WTC11 (cell line): ENCODE results near the gene TCEA2. TPM values are rescaled to one million over a fixed set of nuclear protein-coding genes. Genes with fewer than 3 reads are reported as not detected.

Experiments used
- ATAC-seq: fragments of 200-7000 bp; cut with Tn5 transposase; 2 replicates; pipeline ENCODE4 v1.10.0; 2021; ENCODE audit warnings: mild to moderate bottlenecking, moderate library complexity
- CTCF ChIA-PET: fragments of 300-600 bp; sonication (Branson Sonifier 250); formaldehyde crosslinking; loops from one replicate; lab custom pipeline; 2021; ENCODE audit warnings: antibody characterized with exemption; lab: Charles Lee
- POLR2A ChIA-PET: fragments of 350-600 bp; sonication (Branson Sonifier 250); formaldehyde crosslinking; loops from one replicate; lab custom pipeline; 2021; ENCODE audit warnings: antibody characterized with exemption; lab: Charles Lee
- DNase-seq: peaks from one replicate; pipeline ENCODE4 v3.0.0; 2021; ENCODE audit warnings: low spot score
- H3K27ac Mint-ChIP-seq: 2 replicates; pipeline ENCODE4 v1.8.0; 2021; ENCODE audit warnings: mixed read lengths
- H3K27me3 Mint-ChIP-seq: 2 replicates; pipeline ENCODE4 v1.8.0; 2021; ENCODE audit warnings: low read depth, mild to moderate bottlenecking, moderate library complexity, mixed read lengths
- H3K36me3 Mint-ChIP-seq: 2 replicates; pipeline ENCODE4 v1.8.0; 2021; ENCODE audit warnings: mixed read lengths
- H3K4me1 Mint-ChIP-seq: 2 replicates; pipeline ENCODE4 v1.8.0; 2022; ENCODE audit warnings: mixed read lengths
- H3K4me3 Mint-ChIP-seq: 2 replicates; pipeline ENCODE4 v1.8.0; 2021; ENCODE audit warnings: mild to moderate bottlenecking, moderate library complexity, mixed read lengths
- H3K9me3 Mint-ChIP-seq: 2 replicates; pipeline ENCODE4 v1.8.0; 2021; ENCODE audit warnings: mixed read lengths
- CREB1 ChIP-seq: sonication (generic); formaldehyde crosslinking; IDR thresholded peaks from 2 replicates; pipeline ENCODE4 v1.8.0; 2023; ENCODE audit warnings: mild to moderate bottlenecking, missing genetic modification reagents
- E2F4 ChIP-seq: sonication (generic); formaldehyde crosslinking; IDR thresholded peaks from 2 replicates; pipeline ENCODE4 v1.8.1; 2022; ENCODE audit warnings: low read depth, mild to moderate bottlenecking, moderate library complexity, missing genetic modification reagents, borderline replicate concordance
- ESRRA ChIP-seq: sonication (generic); formaldehyde crosslinking; IDR thresholded peaks from 2 replicates; pipeline ENCODE4 v1.8.1; 2022; ENCODE audit warnings: mild to moderate bottlenecking, missing genetic modification reagents, borderline replicate concordance
- FOXJ3 ChIP-seq: sonication (generic); formaldehyde crosslinking; IDR thresholded peaks from 2 replicates; pipeline ENCODE4 v1.9.0; 2021; ENCODE audit warnings: missing genetic modification reagents, mild to moderate bottlenecking, borderline replicate concordance
- FOXK1 ChIP-seq: sonication (generic); formaldehyde crosslinking; IDR thresholded peaks from 2 replicates; pipeline ENCODE4 v1.8.0; 2022; ENCODE audit warnings: mild to moderate bottlenecking, moderate library complexity, missing genetic modification reagents
- FOXP4 ChIP-seq: sonication (generic); formaldehyde crosslinking; IDR thresholded peaks from 2 replicates; pipeline ENCODE4 v1.8.0; 2022; ENCODE audit warnings: mild to moderate bottlenecking, missing genetic modification reagents
- IRF1 ChIP-seq: sonication (generic); formaldehyde crosslinking; IDR thresholded peaks from 2 replicates; pipeline ENCODE4 v1.8.0; 2023; ENCODE audit warnings: missing genetic modification reagents
- JAZF1 ChIP-seq: fragments of 250-450 bp; sonication (Bioruptor Pico); IDR thresholded peaks from 2 replicates; pipeline ENCODE4 v1.9.0; 2021; ENCODE audit warnings: moderate library complexity, mild to moderate bottlenecking, inconsistent platforms
- MXD4 ChIP-seq: fragments of 250-450 bp; sonication (Bioruptor Pico); IDR thresholded peaks from 2 replicates; pipeline ENCODE4 v1.8.0; 2021; ENCODE audit warnings: mild to moderate bottlenecking, moderate library complexity, borderline replicate concordance
- NR1H2 ChIP-seq: sonication (generic); formaldehyde crosslinking; IDR thresholded peaks from 2 replicates; pipeline ENCODE4 v1.9.0; 2021; ENCODE audit warnings: mild to moderate bottlenecking, moderate library complexity, missing genetic modification reagents
- SMAD4 ChIP-seq: sonication (generic); formaldehyde crosslinking; IDR thresholded peaks from 2 replicates; pipeline ENCODE4 v1.8.0; 2022; ENCODE audit warnings: mild to moderate bottlenecking, missing genetic modification reagents
- SOX15 ChIP-seq: fragments of 250-450 bp; sonication (Bioruptor Pico); IDR thresholded peaks from 2 replicates; pipeline ENCODE4 v1.9.0; 2021; ENCODE audit warnings: mild to moderate bottlenecking
- SP1 ChIP-seq: sonication (generic); formaldehyde crosslinking; conservative IDR thresholded peaks from 2 replicates; pipeline ENCODE4 v1.8.1; 2022; ENCODE audit warnings: missing genetic modification reagents
- TCF7 ChIP-seq: sonication (generic); formaldehyde crosslinking; IDR thresholded peaks from 2 replicates; pipeline ENCODE4 v1.8.0; 2022; ENCODE audit warnings: mild to moderate bottlenecking, low read depth, missing genetic modification reagents, moderate library complexity
- TEAD1 ChIP-seq: sonication (generic); formaldehyde crosslinking; IDR thresholded peaks from 2 replicates; pipeline ENCODE4 v1.8.0; 2022; ENCODE audit warnings: mild to moderate bottlenecking, missing genetic modification reagents
- TEAD4 ChIP-seq: sonication (generic); formaldehyde crosslinking; IDR thresholded peaks from 2 replicates; pipeline ENCODE4 v1.8.0; 2022; ENCODE audit warnings: mild to moderate bottlenecking, missing genetic modification reagents
- TP53 ChIP-seq: sonication (generic); formaldehyde crosslinking; IDR thresholded peaks from 2 replicates; pipeline ENCODE4 v1.8.1; 2023; ENCODE audit warnings: mild to moderate bottlenecking, missing genetic modification reagents
- USF1 ChIP-seq: sonication (generic); formaldehyde crosslinking; IDR thresholded peaks from 2 replicates; pipeline ENCODE4 v1.8.0; 2022; ENCODE audit warnings: mild to moderate bottlenecking, missing genetic modification reagents
- ZNF263 ChIP-seq: sonication (generic); formaldehyde crosslinking; IDR thresholded peaks from 2 replicates; pipeline ENCODE4 v1.8.1; 2022; ENCODE audit warnings: low read depth, mild to moderate bottlenecking, moderate library complexity, missing genetic modification reagents
- ZNF416 ChIP-seq: fragments of 250-450 bp; sonication (Bioruptor Pico); IDR thresholded peaks from 2 replicates; pipeline ENCODE4 v1.9.0; 2021; ENCODE audit warnings: mild to moderate bottlenecking, inconsistent platforms
- ZNF423 ChIP-seq: fragments of 250-450 bp; sonication (Bioruptor Pico); IDR thresholded peaks from 2 replicates; pipeline ENCODE4 v2.1.2; 2022; ENCODE audit warnings: mild to moderate bottlenecking, moderate library complexity
- total RNA-seq: library from RNA; stranded (reverse); gene quantifications from 3 replicates; pipeline ENCODE4 v1.2.3, GENCODE V29; 2021
- TF ChIP-seq, protein P1 (sequence below): fragments of 250-450 bp; sonication (Bioruptor Pico); IDR thresholded peaks from 2 replicates; pipeline ENCODE4 v1.9.0; 2021; ENCODE audit warnings: mild to moderate bottlenecking
- TF ChIP-seq, protein P2 (sequence below): sonication (generic); formaldehyde crosslinking; IDR thresholded peaks from 2 replicates; pipeline ENCODE4 v1.8.1; 2023; ENCODE audit warnings: mild to moderate bottlenecking, missing genetic modification reagents
- TF ChIP-seq, protein P3 (sequence below): fragments of 250-450 bp; sonication (Bioruptor Pico); IDR thresholded peaks from 2 replicates; pipeline ENCODE4 v1.9.0; 2021; ENCODE audit warnings: mild to moderate bottlenecking
- TF ChIP-seq, protein P4 (sequence below): sonication (generic); formaldehyde crosslinking; IDR thresholded peaks from 2 replicates; pipeline ENCODE4 v1.8.1; 2022; ENCODE audit warnings: mild to moderate bottlenecking, missing genetic modification reagents, moderate library complexity, borderline replicate concordance

TCEA2 gene
- total RNA-seq, 1 experiment from 2014 or later: 55.8 TPM

GRCh38 chr20:64093013-64093503 lies 30.1 kb downstream of the TCEA2 start (continued):
- TF ChIP-seq FOXK1 (CRISPR knock-in tag) (no peak), CREB1 (CRISPR knock-in tag) (no peak), SMAD4 (CRISPR knock-in tag) (no peak)
- TF ChIP-seq, all 79 proteins: peak for 0

- H3K4me3 Mint-ChIP-seq: no peak overlapping the region
- DNase-seq: no peak
- H3K27me3 Mint-ChIP-seq: 0 out of 2 replicates have a peak, but pooled peaks cover 6% of the 10 kb centered on the region
- ChIA-PET CTCF (no interaction called here), POLR2A (no interaction called here)
- ATAC-seq: no peak
- H3K36me3 Mint-ChIP-seq: peaks cover 6% of the 10 kb centered on the region
- no peak for TF ChIP-seq JAZF1 (CRISPR knock-in tag)
- TF ChIP-seq, protein P1, sequence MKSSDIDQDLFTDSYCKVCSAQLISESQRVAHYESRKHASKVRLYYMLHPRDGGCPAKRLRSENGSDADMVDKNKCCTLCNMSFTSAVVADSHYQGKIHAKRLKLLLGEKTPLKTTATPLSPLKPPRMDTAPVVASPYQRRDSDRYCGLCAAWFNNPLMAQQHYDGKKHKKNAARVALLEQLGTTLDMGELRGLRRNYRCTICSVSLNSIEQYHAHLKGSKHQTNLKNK (CRISPR knock-in tag): no peak
- TF ChIP-seq MXD4 (CRISPR knock-in tag): no peak
- TF ChIP-seq TEAD4: no peak
- TF ChIP-seq NR1H2: no peak
- no peak for TF ChIP-seq IRF1
- no peak for TF ChIP-seq TEAD1 (CRISPR knock-in tag)
- TF ChIP-seq ZNF423 (CRISPR knock-in tag): no peak
- TF ChIP-seq ZNF263 (CRISPR knock-in tag): no peak
- TF ChIP-seq TP53: no peak
- TF ChIP-seq, protein P2, sequence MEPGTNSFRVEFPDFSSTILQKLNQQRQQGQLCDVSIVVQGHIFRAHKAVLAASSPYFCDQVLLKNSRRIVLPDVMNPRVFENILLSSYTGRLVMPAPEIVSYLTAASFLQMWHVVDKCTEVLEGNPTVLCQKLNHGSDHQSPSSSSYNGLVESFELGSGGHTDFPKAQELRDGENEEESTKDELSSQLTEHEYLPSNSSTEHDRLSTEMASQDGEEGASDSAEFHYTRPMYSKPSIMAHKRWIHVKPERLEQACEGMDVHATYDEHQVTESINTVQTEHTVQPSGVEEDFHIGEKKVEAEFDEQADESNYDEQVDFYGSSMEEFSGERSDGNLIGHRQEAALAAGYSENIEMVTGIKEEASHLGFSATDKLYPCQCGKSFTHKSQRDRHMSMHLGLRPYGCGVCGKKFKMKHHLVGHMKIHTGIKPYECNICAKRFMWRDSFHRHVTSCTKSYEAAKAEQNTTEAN (CRISPR knock-in tag): no peak
- TF ChIP-seq FOXJ3 (CRISPR knock-in tag): no peak
- TF ChIP-seq, protein P3, sequence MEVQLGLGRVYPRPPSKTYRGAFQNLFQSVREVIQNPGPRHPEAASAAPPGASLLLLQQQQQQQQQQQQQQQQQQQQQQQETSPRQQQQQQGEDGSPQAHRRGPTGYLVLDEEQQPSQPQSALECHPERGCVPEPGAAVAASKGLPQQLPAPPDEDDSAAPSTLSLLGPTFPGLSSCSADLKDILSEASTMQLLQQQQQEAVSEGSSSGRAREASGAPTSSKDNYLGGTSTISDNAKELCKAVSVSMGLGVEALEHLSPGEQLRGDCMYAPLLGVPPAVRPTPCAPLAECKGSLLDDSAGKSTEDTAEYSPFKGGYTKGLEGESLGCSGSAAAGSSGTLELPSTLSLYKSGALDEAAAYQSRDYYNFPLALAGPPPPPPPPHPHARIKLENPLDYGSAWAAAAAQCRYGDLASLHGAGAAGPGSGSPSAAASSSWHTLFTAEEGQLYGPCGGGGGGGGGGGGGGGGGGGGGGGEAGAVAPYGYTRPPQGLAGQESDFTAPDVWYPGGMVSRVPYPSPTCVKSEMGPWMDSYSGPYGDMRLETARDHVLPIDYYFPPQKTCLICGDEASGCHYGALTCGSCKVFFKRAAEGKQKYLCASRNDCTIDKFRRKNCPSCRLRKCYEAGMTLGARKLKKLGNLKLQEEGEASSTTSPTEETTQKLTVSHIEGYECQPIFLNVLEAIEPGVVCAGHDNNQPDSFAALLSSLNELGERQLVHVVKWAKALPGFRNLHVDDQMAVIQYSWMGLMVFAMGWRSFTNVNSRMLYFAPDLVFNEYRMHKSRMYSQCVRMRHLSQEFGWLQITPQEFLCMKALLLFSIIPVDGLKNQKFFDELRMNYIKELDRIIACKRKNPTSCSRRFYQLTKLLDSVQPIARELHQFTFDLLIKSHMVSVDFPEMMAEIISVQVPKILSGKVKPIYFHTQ (CRISPR knock-in tag): no peak
- TF ChIP-seq CREB1 (CRISPR knock-in tag): no peak
- no peak for TF ChIP-seq SOX15 (CRISPR knock-in tag)
- no peak for TF ChIP-seq SP1
- TF ChIP-seq TCF7 (CRISPR knock-in tag): no peak
- TF ChIP-seq ZNF416 (CRISPR knock-in tag): no peak
- TF ChIP-seq ESRRA (CRISPR knock-in tag): no peak
- H3K9me3 Mint-ChIP-seq: peaks cover 13% of the 10 kb centered on the region
- H3K4me1 Mint-ChIP-seq: peaks cover 7% of the 10 kb centered on the region
- no peak overlapping the region for H3K27ac Mint-ChIP-seq
Measured at GRCh38 chr20:64095455-64095854, 32.5 kb downstream of the TCEA2 start.

- POLR2A ChIA-PET: no interaction called here
- ATAC-seq (no peak), DNase-seq (no peak)
- Mint-ChIP-seq H3K9me3 (peaks cover 13% of the 10 kb centered on the region), H3K36me3 (peaks cover 6% of the 10 kb centered on the region), H3K27ac (no peak overlapping the region), H3K27me3 (0 out of 2 replicates have a peak, but pooled peaks cover 6% of the 10 kb centered on the region), H3K4me3 (no peak overlapping the region), H3K4me1 (peaks cover 7% of the 10 kb centered on the region)
- CTCF ChIA-PET: no interaction called here
- no peak for TF ChIP-seq E2F4 (CRISPR knock-in tag)
- no peak for TF ChIP-seq TCF7 (CRISPR knock-in tag)
- no peak for TF ChIP-seq USF1
- TF ChIP-seq, protein P4, sequence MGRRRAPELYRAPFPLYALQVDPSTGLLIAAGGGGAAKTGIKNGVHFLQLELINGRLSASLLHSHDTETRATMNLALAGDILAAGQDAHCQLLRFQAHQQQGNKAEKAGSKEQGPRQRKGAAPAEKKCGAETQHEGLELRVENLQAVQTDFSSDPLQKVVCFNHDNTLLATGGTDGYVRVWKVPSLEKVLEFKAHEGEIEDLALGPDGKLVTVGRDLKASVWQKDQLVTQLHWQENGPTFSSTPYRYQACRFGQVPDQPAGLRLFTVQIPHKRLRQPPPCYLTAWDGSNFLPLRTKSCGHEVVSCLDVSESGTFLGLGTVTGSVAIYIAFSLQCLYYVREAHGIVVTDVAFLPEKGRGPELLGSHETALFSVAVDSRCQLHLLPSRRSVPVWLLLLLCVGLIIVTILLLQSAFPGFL: no peak
- no peak for TF ChIP-seq ZNF423 (CRISPR knock-in tag)
- TF ChIP-seq JAZF1 (CRISPR knock-in tag): no peak
- TF ChIP-seq FOXP4 (CRISPR knock-in tag): no peak
Measured at GRCh38 chr20:64095927-64096326, 32.9 kb downstream of the TCEA2 start.
